Endothelial cell (in vitro differentiated cells): ENCODE results near the gene SYCP3. TPM values are rescaled to one million over a fixed set of nuclear protein-coding genes. Genes with fewer than 3 reads are reported as not detected.

Experiments
- DNase-seq: peaks from one replicate; pipeline ENCODE4 v3.0.0; 2021; ENCODE audit warnings: low spot score
- H3K27ac Mint-ChIP-seq: one replicate; pipeline ENCODE4 v1.8.0; 2021; ENCODE audit warnings: mixed read lengths, inconsistent platforms; ENCODE audit not compliant: unreplicated experiment
- H3K27me3 Mint-ChIP-seq: one replicate; pipeline ENCODE4 v1.8.0; 2021; ENCODE audit warnings: mild to moderate bottlenecking, moderate library complexity, mixed read lengths, inconsistent platforms; ENCODE audit not compliant: unreplicated experiment
- H3K36me3 Mint-ChIP-seq: one replicate; pipeline ENCODE4 v1.8.0; 2021; ENCODE audit warnings: mild to moderate bottlenecking, low read depth, mixed read lengths, inconsistent platforms; ENCODE audit not compliant: unreplicated experiment
- H3K4me1 Mint-ChIP-seq: one replicate; pipeline ENCODE4 v1.8.0; 2021; ENCODE audit warnings: mild to moderate bottlenecking, mixed read lengths, inconsistent platforms; ENCODE audit not compliant: unreplicated experiment
- H3K4me3 Mint-ChIP-seq: one replicate; pipeline ENCODE4 v1.8.0; 2021; ENCODE audit warnings: mild to moderate bottlenecking, mixed read lengths, inconsistent platforms; ENCODE audit not compliant: unreplicated experiment
- H3K9me3 Mint-ChIP-seq: one replicate; pipeline ENCODE4 v1.8.0; 2021; ENCODE audit warnings: mixed read lengths, inconsistent platforms; ENCODE audit not compliant: unreplicated experiment
- total RNA-seq: library from RNA; stranded (reverse); fragmentation: NEBNext Ultra II Directional; extraction: Animal tissue kit (Norgen Biotek cat#: 25700); gene quantifications from one replicate; pipeline ENCODE4 v1.2.1, GENCODE V29; 2021; ENCODE audit not compliant: unreplicated experiment
- TF ChIP-seq, protein P1 (sequence below): fragments of 200-600 bp; sonication (generic); IDR thresholded peaks from one replicate; pipeline ENCODE4 v1.5.0; 2021; ENCODE audit warnings: antibody characterized with exemption; ENCODE audit not compliant: unreplicated experiment

SYCP3 gene
- total RNA-seq, 1 donor from 2014 or later = not detected

DNA sequence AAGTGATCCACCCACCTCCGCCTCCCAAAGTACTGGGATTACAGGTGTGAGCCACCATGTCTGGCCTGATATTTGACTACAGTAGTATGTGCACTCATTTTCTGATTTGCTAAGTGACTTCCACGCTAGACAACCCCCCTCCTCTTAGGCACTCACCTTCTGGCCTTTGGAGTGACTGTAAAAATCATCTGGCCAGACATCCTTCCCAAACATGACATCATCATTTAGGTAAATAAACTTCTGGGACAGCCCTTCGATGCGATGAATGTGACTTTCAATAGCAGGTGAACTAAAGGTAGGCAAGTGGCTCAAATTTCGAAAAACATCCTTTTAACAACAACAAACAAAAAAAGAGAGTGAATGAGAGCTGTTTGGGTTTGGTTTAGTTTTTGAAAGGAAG lies 30.6 kb upstream of the SYCP3 start:
- no peaks in the 10 kb centered on the region for H3K27me3 Mint-ChIP-seq
- no peaks in the 10 kb centered on the region for H3K36me3 Mint-ChIP-seq
- no peak for DNase-seq
- no peak overlapping the region for H3K27ac Mint-ChIP-seq
- no peaks in the 10 kb centered on the region for H3K9me3 Mint-ChIP-seq
- no peak overlapping the region for H3K4me3 Mint-ChIP-seq
- TF ChIP-seq, protein P1, sequence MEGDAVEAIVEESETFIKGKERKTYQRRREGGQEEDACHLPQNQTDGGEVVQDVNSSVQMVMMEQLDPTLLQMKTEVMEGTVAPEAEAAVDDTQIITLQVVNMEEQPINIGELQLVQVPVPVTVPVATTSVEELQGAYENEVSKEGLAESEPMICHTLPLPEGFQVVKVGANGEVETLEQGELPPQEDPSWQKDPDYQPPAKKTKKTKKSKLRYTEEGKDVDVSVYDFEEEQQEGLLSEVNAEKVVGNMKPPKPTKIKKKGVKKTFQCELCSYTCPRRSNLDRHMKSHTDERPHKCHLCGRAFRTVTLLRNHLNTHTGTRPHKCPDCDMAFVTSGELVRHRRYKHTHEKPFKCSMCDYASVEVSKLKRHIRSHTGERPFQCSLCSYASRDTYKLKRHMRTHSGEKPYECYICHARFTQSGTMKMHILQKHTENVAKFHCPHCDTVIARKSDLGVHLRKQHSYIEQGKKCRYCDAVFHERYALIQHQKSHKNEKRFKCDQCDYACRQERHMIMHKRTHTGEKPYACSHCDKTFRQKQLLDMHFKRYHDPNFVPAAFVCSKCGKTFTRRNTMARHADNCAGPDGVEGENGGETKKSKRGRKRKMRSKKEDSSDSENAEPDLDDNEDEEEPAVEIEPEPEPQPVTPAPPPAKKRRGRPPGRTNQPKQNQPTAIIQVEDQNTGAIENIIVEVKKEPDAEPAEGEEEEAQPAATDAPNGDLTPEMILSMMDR = no peak
- peaks cover 6% of the 10 kb centered on the region for H3K4me1 Mint-ChIP-seq

DNA sequence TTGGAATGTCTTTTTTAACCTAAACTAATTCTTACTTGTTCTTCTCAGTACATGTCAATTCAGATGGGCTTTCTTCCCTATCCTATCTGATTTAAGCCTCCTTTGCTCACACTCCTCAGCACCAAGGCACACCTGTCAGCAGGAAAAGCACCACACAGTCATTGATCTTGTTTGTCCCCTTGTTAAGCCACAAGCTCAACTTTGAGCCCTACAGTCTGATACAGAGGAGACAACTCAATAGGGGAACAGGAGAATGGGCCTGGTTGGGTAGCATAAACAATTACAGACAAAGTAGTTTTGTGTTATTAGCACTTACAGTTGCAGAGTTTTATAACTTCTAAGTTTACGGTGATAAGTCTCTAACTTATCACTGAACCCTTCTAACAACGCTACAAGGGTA lies 29.5 kb upstream of the SYCP3 start:
- Mint-ChIP-seq H3K4me3 (no peak overlapping the region), H3K27me3 (no peaks in the 10 kb centered on the region), H3K4me1 (peaks cover 6% of the 10 kb centered on the region), H3K9me3 (no peaks in the 10 kb centered on the region), H3K27ac (no peak overlapping the region), H3K36me3 (no peaks in the 10 kb centered on the region)
- TF ChIP-seq, protein P1 = no peak
- no peak for DNase-seq

DNA sequence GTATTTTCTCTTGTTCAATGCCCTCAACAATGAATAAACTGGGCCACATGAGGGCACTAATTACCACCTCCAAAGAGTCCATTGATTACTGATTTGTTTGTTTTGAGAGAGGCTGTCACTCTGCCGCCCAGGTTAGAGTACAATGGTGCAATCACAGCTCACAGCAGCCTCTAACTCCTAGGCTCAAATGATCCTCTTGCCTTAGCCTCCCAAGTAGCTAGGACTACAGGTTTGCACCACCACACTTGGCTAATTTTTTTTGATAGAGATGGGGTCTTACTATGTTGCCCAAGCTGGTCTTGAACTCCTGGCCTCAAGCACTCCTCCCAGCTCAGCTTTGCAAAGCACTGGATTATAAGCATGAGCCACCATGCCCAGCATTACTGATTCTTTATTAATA lies 28.3 kb upstream of the SYCP3 start:
- H3K4me1 Mint-ChIP-seq = peaks cover 6% of the 10 kb centered on the region
- no peak overlapping the region for H3K4me3 Mint-ChIP-seq
- DNase-seq = no peak
- H3K9me3 Mint-ChIP-seq = no peaks in the 10 kb centered on the region
- no peaks in the 10 kb centered on the region for H3K27me3 Mint-ChIP-seq
- H3K36me3 Mint-ChIP-seq = no peaks in the 10 kb centered on the region
- TF ChIP-seq, protein P1 = no peak
- no peak overlapping the region for H3K27ac Mint-ChIP-seq

DNA sequence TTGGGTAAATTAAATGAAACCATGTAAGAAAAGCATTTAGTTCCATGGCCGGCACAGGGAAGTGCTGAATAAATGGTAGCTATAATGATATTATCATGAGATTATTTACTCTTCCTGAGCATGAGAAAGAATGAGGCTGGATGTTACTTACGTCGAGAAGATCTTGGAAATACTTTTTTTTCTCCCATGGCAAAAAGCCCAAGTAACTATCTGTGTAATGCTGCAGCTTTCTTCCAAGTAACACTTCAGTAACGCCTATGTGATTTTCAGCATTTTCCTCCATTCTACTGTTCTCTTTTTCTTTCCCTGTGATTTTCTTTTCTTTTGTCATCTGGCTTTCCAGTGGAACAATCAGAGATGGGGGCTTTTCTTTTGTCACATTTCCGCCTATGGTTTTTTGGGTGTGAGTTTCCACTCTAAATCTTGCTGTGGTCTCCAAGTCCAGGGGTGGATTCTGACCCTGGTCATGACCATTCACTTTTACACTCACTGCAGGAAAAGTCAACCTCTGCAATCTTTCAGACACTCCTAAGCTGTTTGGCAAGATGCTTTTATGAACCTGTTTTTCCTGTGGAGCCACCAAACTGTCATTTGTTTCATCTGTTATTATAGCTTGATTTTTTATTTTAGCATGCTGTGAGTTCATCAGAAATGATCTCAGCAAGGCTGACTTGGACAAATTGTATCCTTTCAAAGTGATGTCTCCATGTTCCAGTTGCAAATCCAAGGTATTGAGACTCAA lies 25.0 kb upstream of the SYCP3 start:
- Mint-ChIP-seq H3K9me3 (no peaks in the 10 kb centered on the region), H3K36me3 (no peaks in the 10 kb centered on the region), H3K4me1 (peaks cover 6% of the 10 kb centered on the region), H3K4me3 (no peak overlapping the region), H3K27me3 (no peaks in the 10 kb centered on the region), H3K27ac (no peak overlapping the region)
- TF ChIP-seq, protein P1 = no peak
- no peak for DNase-seq

DNA sequence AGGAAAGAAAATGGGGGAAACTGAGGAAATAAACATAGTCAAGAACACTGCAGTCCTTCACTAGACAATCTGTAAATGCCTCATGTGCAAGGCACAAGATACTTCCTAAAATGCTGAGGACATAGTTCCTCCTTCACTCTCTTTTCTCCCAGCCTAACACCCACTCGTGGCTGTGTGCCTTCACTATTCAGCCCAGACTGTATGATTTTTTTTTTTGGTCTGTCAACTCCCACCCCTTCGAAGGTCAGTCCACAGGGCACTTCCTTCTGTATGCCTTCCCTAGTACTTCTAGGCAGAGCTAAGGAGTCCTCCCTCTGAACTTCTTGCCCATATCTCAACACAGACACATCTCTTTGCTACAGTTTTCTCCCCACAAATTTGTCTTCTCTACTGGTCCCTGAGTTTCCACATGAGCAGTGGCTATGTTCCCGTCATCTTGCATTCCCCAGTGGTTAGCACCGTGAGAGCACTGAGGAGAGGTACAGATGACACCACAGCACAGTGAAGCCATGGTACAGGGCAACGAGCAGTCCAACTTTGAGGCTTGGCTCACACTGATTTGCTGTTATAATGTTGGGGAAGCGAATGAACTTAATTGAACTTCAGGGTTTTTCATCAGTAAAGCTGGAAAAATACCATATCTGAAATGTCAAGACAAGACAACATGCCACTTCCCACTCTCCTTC lies 24.1 kb upstream of the SYCP3 start:
- Mint-ChIP-seq H3K27ac (no peak overlapping the region), H3K4me3 (no peak overlapping the region), H3K9me3 (no peaks in the 10 kb centered on the region)

More for the DNA sequence above, 24.1 kb upstream of the SYCP3 start:
- TF ChIP-seq, protein P1 = no peak
- no peak for DNase-seq
- Mint-ChIP-seq H3K27me3 (no peaks in the 10 kb centered on the region), H3K36me3 (no peaks in the 10 kb centered on the region), H3K4me1 (peaks cover 6% of the 10 kb centered on the region)
